Calu3 (cell line): ENCODE data around the gene CRY1. TPM values are rescaled to one million over a fixed set of nuclear protein-coding genes. Genes with fewer than 3 reads are reported as not detected.
A peak's percentile ranks its signal among the peaks of the same experiment; 100 is the strongest.

Experiments
- BruUV-seq: library from RNA; stranded (reverse); fragments of 400-500 nt; replicated peaks from 2 replicates; lab custom pipeline; 2021; lab: Mats Ljungman, UMichigan
- CTCF ChIA-PET: fragments of 300-600 bp; sonication (Branson Sonifier 250); formaldehyde crosslinking; loops from one replicate; lab custom pipeline; 2022; ENCODE audit warnings: antibody characterized with exemption; lab: Charles Lee
- DNase-seq: peaks from one replicate; pipeline ENCODE4 v3.0.0; 2022
- H3K27ac Mint-ChIP-seq: one replicate; pipeline ENCODE4 v1.8.0; 2022; ENCODE audit warnings: mixed read lengths; ENCODE audit not compliant: unreplicated experiment
- H3K27me3 Mint-ChIP-seq: one replicate; pipeline ENCODE4 v1.8.0; 2022; ENCODE audit warnings: mixed read lengths; ENCODE audit not compliant: unreplicated experiment
- H3K36me3 Mint-ChIP-seq: one replicate; pipeline ENCODE4 v1.8.0; 2022; ENCODE audit warnings: mild to moderate bottlenecking, moderate library complexity, mixed read lengths; ENCODE audit not compliant: insufficient read depth, unreplicated experiment
- H3K4me1 Mint-ChIP-seq: one replicate; pipeline ENCODE4 v1.8.0; 2022; ENCODE audit warnings: mild to moderate bottlenecking, low read depth, mixed read lengths; ENCODE audit not compliant: unreplicated experiment
- H3K4me3 Mint-ChIP-seq: one replicate; pipeline ENCODE4 v1.8.0; 2022; ENCODE audit warnings: mild to moderate bottlenecking, low read depth, moderate library complexity, mixed read lengths; ENCODE audit not compliant: unreplicated experiment
- H3K9me3 Mint-ChIP-seq: one replicate; pipeline ENCODE4 v1.8.0; 2022; ENCODE audit warnings: low read depth, mixed read lengths; ENCODE audit not compliant: unreplicated experiment
- intact Hi-C: fragments of 100-400 bp; cut with micrococcal nuclease; formaldehyde crosslinking; loops from one replicate; pipeline ENCODE4 v1.10.0; 2022; ENCODE audit not compliant: unreplicated experiment
- total RNA-seq: library from RNA; stranded (reverse); gene quantifications from 2 replicates; pipeline ENCODE4 v1.2.3, GENCODE V29; 2022
- TF ChIP-seq, protein P1 (sequence below): fragments of 200-600 bp; IDR thresholded peaks from one replicate; pipeline ENCODE4 v1.8.0; 2022; ENCODE audit warnings: antibody characterized with exemption; ENCODE audit not compliant: unreplicated experiment

CRY1 gene
- total RNA-seq, 1 experiment from 2014 or later = 19.7 TPM

DNA sequence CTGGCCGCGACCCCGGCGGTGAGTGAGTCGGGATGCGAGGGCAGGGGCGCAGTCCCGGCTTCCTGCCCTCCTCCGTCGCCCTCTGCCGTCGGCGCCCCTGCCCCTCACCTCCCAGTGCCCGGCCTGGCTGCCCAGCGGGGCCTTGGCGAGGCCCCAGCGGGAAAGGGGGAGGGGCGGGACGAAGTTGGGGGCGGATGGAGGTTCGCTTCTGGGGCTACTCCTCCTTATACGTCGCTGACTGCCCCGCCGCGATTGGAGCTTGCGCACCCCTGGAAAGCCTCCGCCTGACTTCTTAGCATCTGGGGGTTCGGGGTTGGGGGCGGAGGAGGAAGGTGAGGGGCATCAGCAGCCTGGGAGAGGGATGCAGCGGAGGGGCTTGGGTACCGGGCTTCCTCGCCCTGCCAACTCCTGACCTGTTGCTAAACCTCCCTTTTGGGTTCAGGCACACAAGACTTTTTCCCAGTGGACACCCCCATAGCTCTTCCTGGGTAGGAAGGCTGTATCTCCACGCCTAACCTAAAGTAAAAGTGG lies 137.2 kb downstream of the CRY1 start:
- peaks cover 35% of the 10 kb centered on the region for H3K36me3 Mint-ChIP-seq
- BruUV-seq = no TSS peak
- H3K4me1 Mint-ChIP-seq = peaks cover 12% of the 10 kb centered on the region
- CTCF ChIA-PET = interaction anchor here (0.6 to 1.6 kb wide), 5 partner anchors 19 to 630 kb away, joined by 3 to 13 read pairs (median 4); partner anchors contain the start of genes MTERF2 and POLR3B
- H3K9me3 Mint-ChIP-seq = no peaks in the 10 kb centered on the region
- TF ChIP-seq, protein P1, sequence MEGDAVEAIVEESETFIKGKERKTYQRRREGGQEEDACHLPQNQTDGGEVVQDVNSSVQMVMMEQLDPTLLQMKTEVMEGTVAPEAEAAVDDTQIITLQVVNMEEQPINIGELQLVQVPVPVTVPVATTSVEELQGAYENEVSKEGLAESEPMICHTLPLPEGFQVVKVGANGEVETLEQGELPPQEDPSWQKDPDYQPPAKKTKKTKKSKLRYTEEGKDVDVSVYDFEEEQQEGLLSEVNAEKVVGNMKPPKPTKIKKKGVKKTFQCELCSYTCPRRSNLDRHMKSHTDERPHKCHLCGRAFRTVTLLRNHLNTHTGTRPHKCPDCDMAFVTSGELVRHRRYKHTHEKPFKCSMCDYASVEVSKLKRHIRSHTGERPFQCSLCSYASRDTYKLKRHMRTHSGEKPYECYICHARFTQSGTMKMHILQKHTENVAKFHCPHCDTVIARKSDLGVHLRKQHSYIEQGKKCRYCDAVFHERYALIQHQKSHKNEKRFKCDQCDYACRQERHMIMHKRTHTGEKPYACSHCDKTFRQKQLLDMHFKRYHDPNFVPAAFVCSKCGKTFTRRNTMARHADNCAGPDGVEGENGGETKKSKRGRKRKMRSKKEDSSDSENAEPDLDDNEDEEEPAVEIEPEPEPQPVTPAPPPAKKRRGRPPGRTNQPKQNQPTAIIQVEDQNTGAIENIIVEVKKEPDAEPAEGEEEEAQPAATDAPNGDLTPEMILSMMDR = no peak
- H3K27ac Mint-ChIP-seq = peak overlapping the region; percentile 57
- DNase-seq = peak; percentile 73
- intact Hi-C loops = loop anchor here (2.0 kb wide), 1 partner anchor 17 kb away; no protein-coding TSS in a partner anchor
- peaks cover 14% of the 10 kb centered on the region for H3K27me3 Mint-ChIP-seq
- H3K4me3 Mint-ChIP-seq = peak overlapping the region; percentile 77

DNA sequence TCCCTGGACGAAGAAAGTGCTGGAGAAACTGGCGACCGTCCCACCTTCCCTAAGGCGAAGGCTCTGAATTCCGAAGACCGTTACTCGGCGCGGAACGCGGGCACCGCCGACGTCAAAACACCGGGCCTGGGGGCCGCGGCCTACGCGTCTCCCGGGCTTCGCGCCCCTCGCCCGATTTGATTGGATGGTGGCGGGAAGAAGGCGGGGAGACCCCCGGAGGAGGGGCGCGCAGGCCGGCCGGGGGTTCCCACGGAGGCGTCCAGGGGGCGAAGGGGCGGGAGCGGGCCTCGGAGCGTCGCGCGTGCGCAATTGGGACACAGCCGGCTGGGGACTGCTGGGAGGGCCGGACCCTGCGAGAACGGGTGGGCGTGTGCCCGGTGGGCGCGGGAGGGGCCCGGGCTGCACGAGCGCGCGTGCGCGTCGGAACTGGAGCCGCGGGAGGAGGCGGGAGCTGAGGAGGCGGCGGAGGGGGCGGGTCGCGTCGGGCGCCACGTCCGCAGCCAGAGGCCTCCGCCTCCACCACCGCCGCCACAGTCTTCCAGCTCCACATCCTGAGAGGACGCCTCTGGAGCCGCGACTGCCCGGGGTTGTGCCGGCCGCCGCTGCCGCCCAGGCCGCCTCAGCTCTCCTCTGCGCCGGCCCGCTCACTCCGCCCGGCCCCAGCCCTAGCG lies 137.8 kb downstream of the CRY1 start, which contains the start of gene TMEM263:
TSS of gene TMEM263 (plus strand) at position 531 of the 671 bp plus-strand sequence. CDS start 11,210 bp downstream, outside the sequence.
- intact Hi-C loops = loop anchor here (2.0 kb wide), 1 partner anchor 17 kb away; no protein-coding TSS in a partner anchor
- Mint-ChIP-seq H3K27ac (peak within 1 kb of the TSS; percentile 89), H3K27me3 (peaks cover 20% of the 10 kb centered on the region), H3K36me3 (peaks cover 32% of the 10 kb centered on the region), H3K4me1 (peaks cover 7% of the 10 kb centered on the region), H3K9me3 (no peaks in the 10 kb centered on the region), H3K4me3 (peak within 1 kb of the TSS; percentile 77)
- DNase-seq = peak; percentile 96
- TF ChIP-seq, protein P1 = no peak
- CTCF ChIA-PET = interaction anchor here (0.6 to 1.6 kb wide), 4 partner anchors 20 to 598 kb away, joined by 3 to 13 read pairs (median 4); partner anchors contain the start of genes MTERF2 and POLR3B
- no TSS peak for BruUV-seq

DNA sequence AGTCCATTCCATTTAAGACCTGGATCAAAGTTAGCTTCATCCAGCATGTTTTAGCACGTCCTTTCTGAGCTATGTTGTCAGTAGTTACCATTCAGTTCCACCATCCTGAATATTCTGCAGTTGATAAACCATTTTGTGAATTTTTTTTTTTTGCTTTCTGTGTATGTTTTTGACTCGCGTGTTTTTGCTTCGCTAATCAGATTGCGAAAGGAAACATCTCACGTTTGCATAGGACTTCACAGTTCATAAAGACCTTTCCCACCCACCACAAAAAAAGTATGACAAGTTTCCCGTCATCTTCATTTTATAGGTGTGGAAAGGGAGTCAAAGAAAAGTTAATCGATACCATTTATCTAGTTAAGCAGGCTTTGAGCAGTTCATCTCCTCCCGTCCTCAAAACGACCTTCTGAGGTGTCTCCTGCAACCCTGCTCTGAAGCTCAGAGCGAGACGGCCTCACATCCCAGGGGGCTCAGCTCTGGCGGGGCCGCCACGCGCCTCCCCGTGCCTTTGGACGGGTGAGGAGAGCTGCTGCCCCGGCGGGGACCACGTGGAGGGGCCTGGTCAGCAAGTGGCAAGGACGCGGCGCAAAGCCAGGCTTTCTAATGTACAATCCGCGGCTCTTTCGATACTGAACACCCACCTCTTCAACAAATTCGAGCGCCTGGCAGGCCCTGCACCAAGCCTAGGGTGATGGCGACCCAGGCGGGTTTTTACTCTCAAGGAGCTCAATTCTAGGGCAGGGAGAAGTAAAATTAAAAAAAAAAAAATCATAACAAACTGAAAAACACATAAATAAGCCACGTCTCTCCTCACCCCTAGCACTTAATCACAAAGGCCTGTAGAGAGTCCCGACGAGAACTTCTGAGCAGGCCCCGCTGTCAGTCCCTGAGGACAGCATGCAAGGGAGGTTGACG lies 138.6 kb downstream of the CRY1 start:
- H3K4me1 Mint-ChIP-seq = peaks cover 7% of the 10 kb centered on the region
- H3K4me3 Mint-ChIP-seq = peak overlapping the region; percentile 77
- H3K36me3 Mint-ChIP-seq = peaks cover 32% of the 10 kb centered on the region
- intact Hi-C loops = no loop called here
- TSS peak; percentile 68 for BruUV-seq
- peaks cover 28% of the 10 kb centered on the region for H3K27me3 Mint-ChIP-seq
- peaks cover 3% of the 10 kb centered on the region for H3K9me3 Mint-ChIP-seq
- TF ChIP-seq, protein P1 = no peak
- peak overlapping the region; percentile 89 for H3K27ac Mint-ChIP-seq
- CTCF ChIA-PET = interaction anchor here (0.7 to 1.6 kb wide), 3 partner anchors 33 to 597 kb away, joined by 3 to 13 read pairs (median 3); partner anchors contain the start of genes MTERF2 and POLR3B
- DNase-seq = no peak
